Smooth muscle cell (in vitro differentiated cells): ENCODE data around the gene HPCAL4. TPM values are rescaled to one million over a fixed set of nuclear protein-coding genes. Genes with fewer than 3 reads are reported as not detected.
A peak's percentile ranks its signal among the peaks of the same experiment; 100 is the strongest.

ENCODE experiments used
- DNase-seq: peaks from one replicate; lab custom pipeline; 2025; ENCODE audit not compliant: unreplicated experiment; lab: John Stamatoyannopoulos, UW
- H2AFZ ChIP-seq: fragments of 200-600 bp; sonication (generic); 2 replicates; pipeline ENCODE4 v1.6.0; 2016; ENCODE audit warnings: antibody characterized with exemption, low read depth, mild to moderate bottlenecking
- H3F3A ChIP-seq: fragments of 200-600 bp; sonication (generic); 2 replicates; pipeline ENCODE4 v1.6.0; 2017; ENCODE audit warnings: antibody characterized with exemption, low read depth
- H3K27ac ChIP-seq: fragments of 200-600 bp; sonication (generic); 2 replicates; pipeline ENCODE4 v1.5.1; 2016; ENCODE audit warnings: low read depth, mild to moderate bottlenecking
- H3K27me3 ChIP-seq: fragments of 200-600 bp; sonication (generic); 2 replicates; pipeline ENCODE4 v1.6.1; 2016; ENCODE audit warnings: low read depth, mild to moderate bottlenecking
- H3K36me3 ChIP-seq: fragments of 200-600 bp; sonication (generic); 2 replicates; pipeline ENCODE4 v1.5.1; 2016; ENCODE audit warnings: low read depth
- H3K4me1 ChIP-seq: fragments of 200-600 bp; sonication (generic); 2 replicates; pipeline ENCODE4 v1.5.1; 2016; ENCODE audit warnings: low read depth
- H3K4me2 ChIP-seq: fragments of 200-600 bp; sonication (generic); 2 replicates; pipeline ENCODE4 v1.6.0; 2016; ENCODE audit warnings: mild to moderate bottlenecking
- H3K4me3 ChIP-seq: fragments of 200-600 bp; sonication (generic); 2 replicates; pipeline ENCODE4 v1.5.1; 2016; ENCODE audit warnings: mild to moderate bottlenecking
- H3K79me2 ChIP-seq: fragments of 200-600 bp; sonication (generic); 2 replicates; pipeline ENCODE4 v1.6.0; 2016; ENCODE audit warnings: low read depth, mild to moderate bottlenecking
- H3K9ac ChIP-seq: fragments of 200-600 bp; sonication (generic); 2 replicates; pipeline ENCODE4 v1.6.0; 2016; ENCODE audit warnings: low read depth
- H3K9me3 ChIP-seq: fragments of 200-600 bp; sonication (generic); replicated peaks from 2 replicates; pipeline ENCODE4 v1.5.1; 2016; ENCODE audit warnings: low read depth
- H4K20me1 ChIP-seq: fragments of 200-600 bp; sonication (generic); 2 replicates; pipeline ENCODE4 v1.6.0; 2016; ENCODE audit warnings: low read depth
- WGBS: methylation state at CpG from one replicate; pipeline ENCODE4 v1.1.7; 2016; ENCODE audit warnings: low lambda C conversion rate; 5-methylcytosine and 5-hydroxymethylcytosine counted together
- polyA plus RNA-seq: library from polyadenylated mRNA; unstranded; fragments of >200 nt; fragmentation: Nextera tagmentation; extraction: Ambion mirVana; gene quantifications from 2 replicates; pipeline ENCODE4 v1.2.1, GENCODE V29; 2016
- total RNA-seq: library from RNA; depleted of rRNA; stranded (reverse); fragments of >200 nt; gene quantifications from 2 replicates; pipeline ENCODE4 v1.2.3, GENCODE V29; 2014
- TF ChIP-seq, protein P1 (sequence below): fragments of 200-600 bp; sonication (generic); IDR thresholded peaks from 2 replicates; pipeline ENCODE4 v1.5.1; 2017; ENCODE audit warnings: borderline replicate concordance, mild to moderate bottlenecking, antibody characterized with exemption; ENCODE audit not compliant: insufficient read depth, poor library complexity, severe bottlenecking

HPCAL4 gene
- total and polyA plus RNA-seq, 2 experiments from 2014 or later, result 0.04 TPM; not detected in 1

GRCh38 chr1:39657923-39658485 is 33.2 kb downstream of the HPCAL4 start:
- Histone ChIP-seq H3K4me2 (peak overlapping the region; percentile 59), H3K4me3 (no peak overlapping the region), H4K20me1 (no peaks in the 10 kb centered on the region), H3K9me3 (no peaks in the 10 kb centered on the region), H3K9ac (no peak overlapping the region), H3K4me1 (no peaks in the 10 kb centered on the region), H3K36me3 (no peaks in the 10 kb centered on the region), H2AFZ (peak overlapping the region; percentile 6), H3F3A (no peaks in the 10 kb centered on the region), H3K27me3 (peaks cover 22% of the 10 kb centered on the region), H3K79me2 (no peaks in the 10 kb centered on the region), H3K27ac (no peak overlapping the region)
- WGBS, result 29% methylated on average over 6 of the region's 6 CpGs
- DNase-seq, result no peak
- TF ChIP-seq, protein P1, sequence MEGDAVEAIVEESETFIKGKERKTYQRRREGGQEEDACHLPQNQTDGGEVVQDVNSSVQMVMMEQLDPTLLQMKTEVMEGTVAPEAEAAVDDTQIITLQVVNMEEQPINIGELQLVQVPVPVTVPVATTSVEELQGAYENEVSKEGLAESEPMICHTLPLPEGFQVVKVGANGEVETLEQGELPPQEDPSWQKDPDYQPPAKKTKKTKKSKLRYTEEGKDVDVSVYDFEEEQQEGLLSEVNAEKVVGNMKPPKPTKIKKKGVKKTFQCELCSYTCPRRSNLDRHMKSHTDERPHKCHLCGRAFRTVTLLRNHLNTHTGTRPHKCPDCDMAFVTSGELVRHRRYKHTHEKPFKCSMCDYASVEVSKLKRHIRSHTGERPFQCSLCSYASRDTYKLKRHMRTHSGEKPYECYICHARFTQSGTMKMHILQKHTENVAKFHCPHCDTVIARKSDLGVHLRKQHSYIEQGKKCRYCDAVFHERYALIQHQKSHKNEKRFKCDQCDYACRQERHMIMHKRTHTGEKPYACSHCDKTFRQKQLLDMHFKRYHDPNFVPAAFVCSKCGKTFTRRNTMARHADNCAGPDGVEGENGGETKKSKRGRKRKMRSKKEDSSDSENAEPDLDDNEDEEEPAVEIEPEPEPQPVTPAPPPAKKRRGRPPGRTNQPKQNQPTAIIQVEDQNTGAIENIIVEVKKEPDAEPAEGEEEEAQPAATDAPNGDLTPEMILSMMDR, result peak; percentile 76

DNA sequence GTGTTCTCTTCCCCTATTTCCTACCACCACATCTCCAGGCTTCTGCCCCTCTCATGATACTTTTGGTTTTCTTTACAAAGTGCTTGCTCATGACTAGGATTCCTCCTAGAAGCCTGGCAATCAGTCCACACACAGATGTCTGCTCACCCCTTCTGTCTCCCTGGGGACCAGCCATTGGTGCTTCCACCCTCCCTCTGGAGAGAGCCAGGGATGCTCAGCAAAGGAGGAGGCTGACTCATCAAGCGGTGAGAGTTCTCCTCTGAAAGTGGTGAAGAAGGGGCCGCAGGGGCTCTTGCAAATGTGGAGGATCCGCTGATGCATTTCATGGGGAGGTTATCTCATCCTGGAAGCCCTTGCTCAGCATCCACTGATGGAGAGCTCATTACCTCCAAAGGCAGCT is 33.8 kb downstream of the HPCAL4 start:
- 57% methylated on average over 3 of the region's 3 CpGs for WGBS
- H3K27me3 ChIP-seq, result peaks cover 22% of the 10 kb centered on the region
- H2AFZ ChIP-seq, result peak overlapping the region; percentile 6
- H3K4me1 ChIP-seq, result no peaks in the 10 kb centered on the region
- no peaks in the 10 kb centered on the region for H4K20me1 ChIP-seq
- H3K9me3 ChIP-seq, result no peaks in the 10 kb centered on the region
- H3K9ac ChIP-seq, result no peak overlapping the region
- no peaks in the 10 kb centered on the region for H3K36me3 ChIP-seq
- no peaks in the 10 kb centered on the region for H3K79me2 ChIP-seq
- TF ChIP-seq, protein P1, result no peak
- H3K4me3 ChIP-seq, result no peak overlapping the region
- no peak overlapping the region for H3K27ac ChIP-seq
- H3K4me2 ChIP-seq, result no peak overlapping the region
- H3F3A ChIP-seq, result no peaks in the 10 kb centered on the region
- DNase-seq, result no peak

GRCh38 chr1:39656391-39656790 is 34.8 kb downstream of the HPCAL4 start:
- TF ChIP-seq, protein P1, result no peak
- Histone ChIP-seq H3K36me3 (no peaks in the 10 kb centered on the region), H3K27me3 (peaks cover 11% of the 10 kb centered on the region), H3K4me3 (no peak overlapping the region), H4K20me1 (no peaks in the 10 kb centered on the region), H3K4me2 (no peak overlapping the region), H3K79me2 (no peaks in the 10 kb centered on the region), H3K27ac (no peak overlapping the region), H3K9me3 (no peaks in the 10 kb centered on the region), H3F3A (no peaks in the 10 kb centered on the region), H3K4me1 (no peaks in the 10 kb centered on the region), H2AFZ (no peak overlapping the region), H3K9ac (no peak overlapping the region)
- no peak for DNase-seq
- WGBS, result 75% methylated on average over 2 of the region's 2 CpGs

DNA sequence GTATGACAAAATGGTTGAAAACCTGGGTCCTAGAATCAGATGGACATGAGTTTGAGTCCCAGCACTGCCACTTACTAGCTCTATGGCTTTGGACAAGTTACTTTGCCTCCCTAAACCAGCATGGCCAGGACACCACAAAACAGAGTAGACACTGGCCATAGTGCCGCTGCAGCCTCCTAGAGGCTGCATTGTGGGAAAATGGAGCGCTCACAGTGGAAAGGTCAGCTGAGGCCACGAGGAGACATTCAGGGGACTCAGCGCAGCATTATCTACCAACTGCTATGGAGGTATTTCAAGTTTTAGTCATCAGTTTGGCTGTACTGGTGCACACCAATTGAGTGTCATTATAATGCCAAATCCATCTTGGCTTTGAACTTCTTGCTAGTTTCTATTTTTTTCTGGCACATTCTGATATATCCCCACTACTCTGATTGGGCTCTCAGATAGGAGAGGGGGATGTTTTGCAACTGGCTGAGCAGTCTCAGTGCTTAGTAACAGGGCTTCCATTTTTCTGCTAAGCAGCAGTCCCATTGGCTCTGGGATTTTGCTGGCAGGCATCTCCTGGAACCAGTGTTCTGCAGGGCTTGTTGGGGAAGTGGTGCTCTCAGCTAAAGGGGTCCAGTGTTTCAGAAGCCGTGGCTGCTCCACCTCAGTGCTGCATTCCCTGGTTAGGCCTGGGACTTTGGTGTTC is 35.5 kb downstream of the HPCAL4 start:
- Histone ChIP-seq H3K27me3 (peaks cover 7% of the 10 kb centered on the region), H3K4me1 (no peaks in the 10 kb centered on the region), H3K9me3 (no peaks in the 10 kb centered on the region), H3K27ac (no peak overlapping the region), H3K79me2 (no peaks in the 10 kb centered on the region), H2AFZ (no peak overlapping the region), H3F3A (no peaks in the 10 kb centered on the region), H3K4me3 (no peak overlapping the region), H4K20me1 (no peaks in the 10 kb centered on the region), H3K4me2 (no peak overlapping the region), H3K36me3 (no peaks in the 10 kb centered on the region), H3K9ac (no peak overlapping the region)
- no peak for DNase-seq
- TF ChIP-seq, protein P1, result no peak
- 76% methylated on average over 5 of the region's 5 CpGs for WGBS
